Measurements from ENCODE around the gene YIPF3.
"Not testable (repeated sequence)": the region's sequence is repeated elsewhere in the genome, so short reads cannot be mapped to it uniquely, and the experiment has no call there.

Gene YIPF3

DNA sequence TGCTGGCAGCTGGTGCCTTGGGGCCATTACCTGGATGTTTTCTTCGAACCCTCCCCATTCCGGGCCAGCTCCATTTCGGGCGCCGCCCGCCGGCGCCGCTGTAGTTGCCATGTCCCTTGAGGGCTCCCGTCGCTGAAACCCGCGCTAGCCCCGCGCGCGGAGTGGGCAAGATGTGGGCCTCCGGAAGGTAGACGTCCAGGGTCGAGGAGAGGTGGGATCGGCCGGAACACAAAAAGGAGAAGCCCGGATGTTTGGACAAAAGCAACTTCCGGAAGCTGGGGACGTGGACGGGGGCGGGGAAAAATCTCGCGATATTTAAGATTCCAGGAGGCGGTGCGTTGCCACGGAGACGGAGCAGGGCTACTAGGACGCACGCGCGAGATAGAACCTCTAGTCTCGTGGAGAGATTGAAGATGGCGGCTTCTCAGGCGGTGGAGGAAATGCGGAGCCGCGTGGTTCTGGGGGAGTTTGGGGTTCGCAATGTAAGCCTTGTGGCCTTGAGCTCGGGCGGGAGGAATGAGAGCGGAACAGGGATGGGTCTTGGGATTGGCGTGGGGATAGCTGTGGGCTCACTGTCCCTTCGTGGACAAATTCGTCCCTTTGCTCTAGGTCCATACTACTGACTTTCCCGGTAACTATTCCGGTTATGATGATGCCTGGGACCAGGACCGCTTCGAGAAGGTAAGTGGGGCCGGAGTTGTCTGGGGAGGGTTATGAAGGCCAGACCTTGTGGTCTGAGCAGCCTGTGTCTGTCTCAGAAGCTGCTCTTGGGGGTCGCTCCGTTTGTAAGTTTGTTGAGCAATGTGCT is at the start of gene YIPF3, which contains the start of gene POLR1C:
TSS of gene YIPF3 (minus strand) at position 230 of the 808 bp plus-strand sequence. CDS start at position 111, 119 bp downstream.
TSS of gene POLR1C (plus strand) at position 393 of the 808 bp plus-strand sequence. CDS start at position 414, 21 bp downstream.
- DNase-seq (ENCODE audit: low read depth in 2 of 3, low spot score in 1 of 3), result peak; percentile 96 to 97 (median 97)

DNA sequence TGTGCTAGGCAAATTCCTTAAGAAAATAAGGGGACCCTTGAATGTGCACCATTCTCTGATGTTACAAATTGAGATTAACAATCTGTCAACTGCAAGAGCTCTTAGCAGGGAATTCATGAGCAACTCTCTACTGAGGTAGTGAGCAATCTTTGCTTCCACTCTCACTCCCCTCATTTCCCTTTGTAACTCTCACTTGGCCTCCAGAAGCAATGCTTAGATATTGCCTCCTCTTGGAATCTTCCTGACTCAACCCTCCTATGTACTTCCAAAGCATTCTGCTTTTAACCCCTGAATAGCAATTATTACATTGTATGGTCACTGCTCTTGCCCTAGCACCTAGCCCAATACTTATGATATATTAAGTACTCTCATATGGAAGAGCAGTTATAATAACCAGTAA is 42.6 kb upstream of the YIPF3 start:
- no peak for DNase-seq (ENCODE audit: low read depth in 2 of 3, low spot score in 1 of 3)

DNA sequence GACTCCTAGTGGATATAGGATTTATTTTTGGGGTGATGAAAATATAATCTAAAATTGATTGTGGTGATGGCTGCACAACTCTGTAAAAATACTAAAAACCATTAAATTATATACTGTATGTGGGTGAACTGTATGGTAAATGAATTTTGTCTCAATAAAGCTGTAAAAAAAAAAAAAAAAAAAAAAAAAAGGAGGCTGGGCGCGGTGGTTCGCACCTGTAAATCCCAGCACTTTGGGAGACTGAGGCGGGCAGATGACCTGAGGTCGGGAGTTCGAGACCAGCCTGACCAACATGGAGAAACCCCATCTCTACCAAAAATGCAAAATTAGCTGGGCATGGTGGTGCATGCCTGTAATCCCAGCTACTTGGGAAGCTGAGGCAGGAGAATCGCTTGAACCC is 40.9 kb upstream of the YIPF3 start:
- DNase-seq (ENCODE audit: low read depth in 2 of 3, low spot score in 1 of 3), result not testable (repeated sequence)

DNA sequence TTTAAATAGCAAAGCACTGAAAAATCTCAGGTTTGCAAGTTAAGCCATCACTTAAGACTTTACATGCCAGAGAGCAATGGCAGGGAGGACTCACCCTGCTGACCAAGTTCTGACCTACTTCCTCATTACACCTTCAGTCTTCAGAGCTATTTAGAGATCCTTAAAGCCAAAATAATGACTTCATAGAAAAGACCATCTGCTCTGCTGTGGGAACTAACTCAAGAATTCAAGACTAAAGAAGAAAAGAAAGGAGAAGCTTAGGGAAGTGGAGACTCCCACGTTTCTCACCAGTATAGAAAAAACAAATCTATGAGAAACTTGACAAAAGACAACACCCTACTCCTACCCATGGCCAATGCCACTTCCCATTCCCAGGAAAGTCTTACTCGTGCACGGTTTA is 30.5 kb upstream of the YIPF3 start:
- no peak for DNase-seq (ENCODE audit: low read depth in 2 of 3, low spot score in 1 of 3)

DNA sequence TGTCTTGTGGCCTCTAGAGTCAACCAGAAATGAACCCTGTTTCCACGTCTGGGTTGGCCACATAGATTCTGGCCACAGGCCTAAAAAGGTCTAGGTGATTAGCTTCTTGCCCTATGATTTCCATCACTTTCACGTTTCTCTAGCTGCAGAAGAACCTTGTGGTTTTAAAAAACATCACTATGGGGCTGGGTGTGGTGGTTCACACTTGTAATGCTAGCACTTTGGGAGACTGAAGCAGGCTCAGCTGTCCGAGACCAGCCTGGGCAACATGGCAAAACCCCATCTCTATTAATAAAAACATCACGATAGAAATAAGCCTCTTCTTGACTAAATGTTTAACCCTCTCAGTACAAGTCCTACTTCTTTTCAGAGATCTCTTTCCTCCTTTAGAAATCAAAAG is 27.7 kb upstream of the YIPF3 start:
- no peak for DNase-seq (ENCODE audit: low read depth in 2 of 3, low spot score in 1 of 3)

DNA sequence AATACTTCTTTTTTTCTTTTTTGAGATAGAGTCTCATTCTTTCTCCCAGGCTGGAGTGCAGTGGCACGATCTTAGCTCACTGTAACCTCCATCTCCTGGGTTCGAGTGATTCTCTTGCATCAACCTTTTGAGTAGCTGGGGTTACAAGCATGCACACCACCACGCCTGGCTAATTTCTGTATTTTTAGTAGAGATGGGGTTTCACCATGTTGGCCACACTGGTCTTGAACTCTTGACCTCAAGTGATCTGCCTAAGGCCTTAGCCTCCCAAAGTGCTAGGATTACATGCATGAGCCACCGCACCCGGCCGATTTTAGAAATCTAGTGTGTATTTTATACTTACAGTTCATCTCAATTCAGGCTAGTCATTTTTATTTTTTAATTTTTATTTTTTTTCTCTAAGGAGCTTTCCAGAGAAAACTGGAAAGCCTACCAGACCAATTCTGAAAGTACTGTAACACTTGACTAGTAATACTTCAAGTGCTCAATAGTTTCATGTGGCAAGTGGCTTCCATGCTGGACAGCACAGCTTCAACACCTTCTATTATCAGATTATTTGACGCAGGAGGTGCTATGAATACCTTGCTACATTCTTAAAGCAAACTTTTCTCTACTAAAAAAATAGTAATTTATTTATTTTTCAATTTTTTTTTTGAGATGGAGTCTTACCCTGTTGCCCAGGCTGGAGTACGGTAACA is 25.2 kb upstream of the YIPF3 start:
- DNase-seq (ENCODE audit: low read depth in 2 of 3, low spot score in 1 of 3), result no peak

DNA sequence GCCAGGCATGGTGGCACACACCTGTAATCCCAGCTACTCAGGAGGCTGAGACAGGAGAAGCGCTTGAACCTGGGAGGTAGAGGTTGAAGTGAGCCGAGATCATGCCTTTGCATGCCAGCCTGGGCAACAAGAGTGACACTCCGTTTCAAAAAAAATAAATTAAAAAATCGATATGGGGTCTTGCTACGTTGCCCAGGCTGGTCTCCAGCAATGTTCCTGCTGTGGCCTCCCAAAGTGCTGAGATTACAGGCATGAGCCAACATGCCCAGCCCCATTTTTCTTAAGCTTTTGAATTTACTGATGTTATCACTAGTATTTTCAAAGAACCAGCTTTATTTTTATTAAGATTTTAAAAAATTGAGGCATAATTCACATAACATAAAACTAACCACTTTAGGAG is 23.8 kb upstream of the YIPF3 start:
- no peak for DNase-seq (ENCODE audit: low read depth in 2 of 3, low spot score in 1 of 3)

DNA sequence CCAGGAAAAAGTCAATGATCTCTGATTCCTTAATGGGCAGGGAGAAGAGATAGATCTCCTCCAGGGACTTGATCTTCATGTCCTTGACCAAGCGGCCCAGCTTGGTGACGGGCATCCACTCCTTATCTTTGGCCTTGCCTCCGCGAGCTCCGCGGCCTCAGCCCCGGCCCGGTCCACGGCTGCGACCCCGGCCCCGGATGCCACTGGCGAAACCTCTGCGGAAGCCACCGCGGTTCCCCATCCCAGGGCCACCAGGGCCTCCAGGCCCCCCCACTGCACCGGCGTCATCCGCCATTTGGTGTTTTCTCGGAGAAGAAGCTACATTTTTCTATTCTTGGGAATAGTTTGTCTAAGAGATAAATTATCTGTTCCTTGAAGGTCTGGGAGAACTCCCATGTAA is 22.7 kb upstream of the YIPF3 start:
- not testable (repeated sequence) for DNase-seq (ENCODE audit: low read depth in 2 of 3, low spot score in 1 of 3)

DNA sequence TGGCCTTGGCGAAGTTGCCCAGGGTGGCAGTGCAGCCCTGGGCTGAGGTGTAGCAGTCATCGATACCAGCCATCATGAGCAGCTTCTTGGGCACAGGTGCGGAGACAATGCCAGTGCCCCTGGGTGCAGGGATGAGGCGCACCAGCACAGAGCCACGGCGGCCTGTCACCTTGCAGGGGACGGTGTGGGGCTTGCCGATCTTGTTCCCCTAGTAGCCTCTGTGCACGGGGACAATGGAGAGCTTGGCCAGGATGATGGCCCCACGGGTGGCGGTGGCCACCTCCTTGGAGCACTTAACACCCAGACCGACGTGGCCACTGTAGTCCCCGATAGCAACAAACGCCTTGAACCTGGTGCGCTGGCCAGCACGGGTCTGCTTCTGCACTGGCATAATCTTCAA is 22.3 kb upstream of the YIPF3 start:
- not testable (repeated sequence) for DNase-seq (ENCODE audit: low read depth in 2 of 3, low spot score in 1 of 3)

DNA sequence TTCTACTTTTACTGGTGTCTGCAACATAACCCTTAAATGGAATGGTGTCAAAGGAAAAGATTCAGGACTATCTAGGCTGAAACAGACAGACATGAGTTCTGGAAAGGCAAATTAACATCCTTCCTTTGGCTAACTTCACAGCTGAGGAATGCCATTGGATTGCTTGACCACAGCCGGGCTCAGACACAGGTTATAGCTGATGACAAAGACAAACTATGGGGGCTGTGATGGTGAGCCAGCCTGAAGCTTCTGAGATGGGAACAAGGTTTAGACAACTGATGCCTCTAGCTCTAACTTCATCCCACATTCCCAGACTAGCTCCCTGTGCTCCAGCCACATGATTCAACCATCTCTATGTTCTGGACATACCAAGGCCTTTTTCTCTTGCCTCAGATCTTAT is 15.5 kb upstream of the YIPF3 start:
- DNase-seq (ENCODE audit: low read depth in 2 of 3, low spot score in 1 of 3), result no peak

DNA sequence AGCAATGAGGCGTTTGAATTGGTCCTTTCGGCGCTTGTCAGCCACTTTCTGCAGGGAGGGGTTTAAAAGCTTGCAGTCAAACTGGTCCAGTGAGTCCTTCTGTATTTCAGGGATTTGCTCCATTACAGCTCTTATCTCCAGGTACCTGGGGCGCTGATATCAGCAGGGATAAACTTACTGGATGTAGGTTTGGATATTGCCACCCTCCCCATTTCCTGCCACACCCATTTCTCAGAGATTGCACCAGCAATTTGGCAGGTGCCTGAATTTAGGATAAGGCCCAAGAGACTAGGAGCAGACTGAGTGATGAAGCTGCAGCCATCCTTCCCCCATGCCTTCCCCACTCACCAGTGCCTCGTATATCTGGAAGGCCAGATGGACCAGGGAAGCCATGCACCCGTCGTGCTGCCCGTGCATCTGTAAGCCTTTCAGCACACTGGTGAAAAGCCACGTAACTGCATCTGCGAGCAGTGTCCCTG is 7.8 kb upstream of the YIPF3 start:
- DNase-seq (ENCODE audit: low read depth in 2 of 3, low spot score in 1 of 3), result no peak

DNA sequence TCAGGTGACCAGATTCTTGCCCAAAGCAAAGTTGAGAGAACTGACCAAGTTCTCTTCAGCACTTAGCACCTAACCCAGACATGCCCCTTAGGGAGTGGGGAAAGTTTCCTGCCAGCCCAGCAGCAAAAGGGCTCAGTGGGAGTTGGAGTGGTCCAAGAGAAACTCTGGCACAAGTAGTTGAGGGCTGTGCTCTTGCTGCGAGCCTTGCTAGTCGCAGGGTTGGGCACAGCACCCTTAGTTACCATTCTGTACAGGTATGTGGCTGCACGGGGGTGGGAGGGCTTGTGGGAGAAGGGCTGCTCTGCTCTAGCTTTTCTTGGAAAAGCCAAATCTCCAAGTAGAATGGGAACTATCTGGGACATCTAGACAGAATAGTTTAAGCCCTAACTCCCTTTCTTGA is 6.6 kb upstream of the YIPF3 start:
- DNase-seq (ENCODE audit: low read depth in 2 of 3, low spot score in 1 of 3), result no peak

DNA sequence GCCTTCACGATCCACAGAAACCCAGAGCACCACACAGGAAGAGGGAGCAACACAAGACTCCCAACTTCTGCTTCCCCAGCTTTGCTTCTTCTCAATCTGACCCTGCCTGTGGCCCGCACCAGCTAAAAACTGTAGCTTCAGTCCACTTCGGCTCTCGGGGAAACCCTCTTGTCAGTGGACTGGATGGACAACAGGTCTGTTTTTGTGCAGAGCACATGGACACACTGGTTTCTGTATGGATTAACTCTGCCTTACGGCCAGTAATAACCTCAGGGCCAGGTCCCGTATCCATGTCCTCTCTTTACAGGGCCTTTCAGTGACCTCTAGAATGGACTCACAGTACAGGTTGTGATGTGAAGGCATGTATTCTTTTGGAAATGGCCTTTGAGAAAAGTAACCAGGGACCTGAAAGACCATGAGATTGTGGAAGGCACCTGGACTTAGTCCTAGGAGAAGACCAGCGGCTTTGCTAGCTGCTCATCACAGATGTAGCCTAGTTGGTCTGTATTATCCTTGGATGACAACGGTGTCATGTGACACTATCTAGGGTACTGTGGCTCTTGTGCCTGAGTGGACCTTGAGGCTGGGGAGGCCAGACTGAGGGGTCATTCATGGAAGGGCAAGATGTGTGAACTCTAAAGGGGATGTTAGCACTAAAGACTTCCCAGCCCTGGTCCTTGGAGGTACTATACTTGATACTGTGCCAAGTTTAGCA is 6.0 kb upstream of the YIPF3 start:
- DNase-seq (ENCODE audit: low read depth in 2 of 3, low spot score in 1 of 3), result no peak

DNA sequence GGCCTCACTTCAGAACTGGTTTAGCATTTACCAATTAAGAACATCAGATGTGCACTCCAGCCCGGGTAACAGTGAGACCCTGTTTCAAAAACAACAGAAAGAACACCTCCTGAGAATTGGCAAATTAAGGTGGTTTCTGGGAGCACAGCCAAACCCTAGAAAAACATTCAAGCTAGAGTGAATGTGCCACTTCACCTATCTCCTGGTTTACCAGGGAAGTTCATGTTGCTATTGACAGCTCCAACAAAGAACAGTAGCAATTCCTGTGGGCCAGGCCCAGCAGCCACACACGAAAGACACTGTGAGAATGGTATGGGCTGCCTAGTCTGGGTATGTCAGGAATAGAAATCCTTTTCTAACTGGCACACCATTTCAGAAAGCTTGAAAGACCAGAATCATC is 5.1 kb upstream of the YIPF3 start:
- no peak for DNase-seq (ENCODE audit: low read depth in 2 of 3, low spot score in 1 of 3)

DNA sequence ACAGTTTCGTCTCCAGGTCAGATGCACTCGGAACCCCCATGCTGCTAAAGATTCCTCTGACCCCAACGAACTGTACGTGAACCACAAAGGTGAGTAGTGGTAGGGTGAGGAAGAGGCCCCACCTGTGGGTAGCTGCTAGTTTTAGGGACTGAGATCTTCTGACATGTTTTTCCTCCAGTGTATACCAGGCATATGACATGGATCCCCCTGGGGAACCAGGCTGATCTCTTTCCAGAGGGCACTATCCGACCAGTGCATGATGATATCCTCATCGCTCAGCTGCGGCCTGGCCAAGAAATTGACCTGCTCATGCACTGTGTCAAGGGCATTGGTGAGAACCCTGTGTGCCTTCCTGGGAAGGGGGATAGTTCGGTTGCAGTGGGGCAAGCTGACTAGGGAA is 3.4 kb upstream of the YIPF3 start:
- DNase-seq (ENCODE audit: low read depth in 2 of 3, low spot score in 1 of 3), result no peak

DNA sequence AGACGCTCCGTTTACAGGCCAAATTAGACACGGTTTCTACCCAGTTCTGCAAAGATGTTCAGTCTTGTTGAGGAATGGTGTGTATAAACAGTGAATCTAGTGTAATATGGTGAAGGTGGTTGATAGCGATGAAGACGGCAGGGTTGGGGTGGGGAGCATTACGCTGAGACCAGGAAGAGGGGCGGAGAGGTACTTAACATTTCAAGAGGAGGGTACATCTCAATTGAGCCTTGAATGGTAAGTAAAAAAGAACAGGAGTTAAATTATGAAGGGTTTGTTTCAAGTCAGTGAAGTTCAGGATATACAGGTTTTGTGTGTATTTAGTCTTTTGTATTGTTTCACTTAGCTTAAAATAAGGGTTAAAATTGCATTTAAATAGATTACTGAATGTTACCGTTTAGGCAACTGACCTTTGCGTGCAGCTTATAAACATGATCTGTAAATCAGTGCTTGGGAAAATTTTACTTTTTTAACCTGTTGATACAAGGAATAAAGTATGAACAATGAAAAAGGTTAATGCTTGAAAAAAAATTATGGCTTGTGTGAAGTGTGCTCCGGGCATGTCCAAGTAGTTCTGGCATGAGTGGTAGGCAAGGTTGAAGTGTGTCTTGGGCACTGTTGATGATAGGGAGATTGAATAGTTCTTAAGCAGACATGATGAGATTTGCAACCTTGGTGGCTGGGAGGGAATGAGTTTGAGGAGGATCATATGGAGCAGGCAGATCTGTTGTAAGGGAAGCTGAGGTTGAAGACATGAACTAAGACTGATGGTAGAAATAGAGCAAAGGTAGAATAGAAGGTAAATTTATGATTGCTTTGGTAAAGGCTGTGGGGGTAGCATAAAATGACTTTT is 1.0 kb upstream of the YIPF3 start:
- no peak for DNase-seq (ENCODE audit: low read depth in 2 of 3, low spot score in 1 of 3)

DNA sequence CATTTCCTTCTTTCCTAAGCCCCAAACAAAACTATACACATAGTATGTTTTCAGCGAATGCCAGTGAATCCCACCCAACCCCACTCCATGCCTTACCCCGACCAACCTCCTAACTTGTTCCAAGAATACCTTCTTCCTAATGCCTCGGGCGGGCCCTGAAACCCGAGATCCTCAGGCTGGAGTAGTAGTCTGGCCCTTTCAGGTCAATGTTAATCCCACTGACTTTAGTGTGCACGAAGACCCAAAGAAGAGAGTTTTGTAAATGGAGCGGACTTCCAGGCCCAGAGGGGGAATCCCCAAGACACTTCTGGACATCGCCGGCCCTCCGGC is 394 bp downstream of the YIPF3 start:
- DNase-seq (ENCODE audit: low read depth in 2 of 3, low spot score in 1 of 3), result no peak

DNA sequence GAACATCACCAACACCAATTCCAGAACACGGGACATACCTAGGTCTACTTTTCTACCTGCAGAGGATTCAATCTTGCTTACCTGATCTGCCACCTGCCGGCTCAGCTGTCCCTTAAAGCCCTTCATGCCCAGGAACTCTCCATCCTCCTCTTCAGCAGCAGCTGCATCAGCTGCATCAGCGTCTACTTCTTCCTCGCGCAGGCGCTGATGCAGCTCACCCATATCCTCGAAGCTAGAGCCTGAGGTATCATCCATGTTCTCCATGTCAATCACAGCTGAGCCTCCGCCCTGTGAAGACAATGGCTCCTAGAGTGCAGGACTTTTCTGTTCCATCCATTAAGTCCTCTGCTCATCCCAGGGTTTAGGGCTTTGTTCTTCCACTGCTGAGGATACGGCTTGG is 918 bp downstream of the YIPF3 start:
- DNase-seq (ENCODE audit: low read depth in 2 of 3, low spot score in 1 of 3), result no peak

DNA sequence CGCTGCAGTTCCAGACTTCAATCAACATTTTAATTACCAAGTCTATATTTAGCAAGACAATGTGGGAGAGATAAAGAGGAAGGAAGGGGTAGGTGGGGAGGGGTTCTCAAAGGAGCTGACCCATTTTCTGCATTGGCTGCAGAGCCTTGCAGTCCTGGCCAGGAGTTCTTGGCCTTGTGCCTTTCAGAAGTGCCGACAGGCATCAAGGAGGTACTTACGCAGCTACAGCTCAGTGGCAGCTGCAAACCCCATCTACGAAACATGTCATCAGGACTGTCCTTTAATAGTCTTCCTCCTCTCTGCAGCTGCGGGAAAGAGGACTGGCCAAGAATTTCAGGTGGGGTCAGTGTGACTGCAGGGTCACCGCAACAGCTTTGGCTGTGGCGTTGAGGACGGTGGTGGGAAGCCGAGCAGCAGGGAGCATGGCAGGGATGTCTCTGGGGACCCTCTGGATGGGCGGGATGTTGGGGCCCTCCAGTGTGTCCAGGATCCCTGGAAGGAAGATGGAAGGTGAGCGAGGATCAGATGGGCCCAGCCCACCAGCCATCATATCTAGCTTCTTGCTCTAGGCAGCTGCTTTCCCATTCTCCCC is 4.8 kb downstream of the YIPF3 start:
- DNase-seq (ENCODE audit: low read depth in 2 of 3, low spot score in 1 of 3), result no peak

DNA sequence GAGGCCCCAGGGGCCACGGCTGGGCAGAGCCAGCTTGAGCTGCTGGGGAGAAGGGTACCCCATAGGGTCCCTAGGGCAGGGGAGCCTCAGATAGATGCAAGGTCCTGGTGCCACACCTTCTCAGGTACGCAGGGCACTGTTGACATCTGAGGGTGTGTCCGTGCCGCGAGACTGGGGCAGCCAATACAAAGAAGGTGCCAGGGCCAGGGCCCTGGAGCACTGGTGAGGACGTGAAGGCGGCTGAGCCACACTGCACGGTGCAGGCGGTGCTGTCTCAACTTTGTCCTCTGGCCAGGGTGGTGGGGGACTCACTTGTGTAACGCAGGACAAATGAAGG is 5.9 kb downstream of the YIPF3 start:
- DNase-seq (ENCODE audit: low read depth in 2 of 3, low spot score in 1 of 3), result no peak

Data from stimulated activated CD4-positive, alpha-beta T cell treated with anti-CD3 and anti-CD28 coated beads, Interleukin-12 subunit alpha, Interleukin-12 subunit beta, amount 100 ng/mL, for 48 hours (primary cell).